ENCODE measurements around the gene MT1A.

MT1A gene

GRCh38 chr16:56684256-56684925 is 45.9 kb downstream of the MT1A start:
- H4K20me1 ChIP-seq (ENCODE audit: control insufficient read depth, insufficient read depth, low read depth, low read length), result no peaks in the 10 kb centered on the region
- no peak for TF ChIP-seq CTCF (IDR thresholded peaks at IDR 0.05; ENCODE audit: low read depth, low read length, poor library complexity, severe bottlenecking)
- H3K4me3 ChIP-seq (ENCODE audit: low read length), result no peak overlapping the region
- peaks cover 14% of the 10 kb centered on the region for H3K4me1 ChIP-seq (ENCODE audit: control insufficient read depth, low read length)
- no peaks in the 10 kb centered on the region for H3F3A ChIP-seq (ENCODE audit: control insufficient read depth, insufficient read depth)
- H3K79me2 ChIP-seq (ENCODE audit: control insufficient read depth, low read length), result no peaks in the 10 kb centered on the region
- H3K9me2 ChIP-seq (replicated peaks; ENCODE audit: control insufficient read depth, low read length), result no peaks in the 10 kb centered on the region
- H3K4me2 ChIP-seq (ENCODE audit: low read length), result no peak overlapping the region
- H3K27me3 ChIP-seq (ENCODE audit: control insufficient read depth, low read length), result peaks cover 25% of the 10 kb centered on the region
- H3K27ac ChIP-seq (ENCODE audit: low read depth, low read length), result no peak overlapping the region
- no peaks in the 10 kb centered on the region for H3K36me3 ChIP-seq (ENCODE audit: control insufficient read depth, low read length)
- no peaks in the 10 kb centered on the region for H3K9me3 ChIP-seq (ENCODE audit: control insufficient read depth, insufficient read depth, low read length)

GRCh38 chr16:56684926-56685590 is 46.6 kb downstream of the MT1A start:
- Histone ChIP-seq H3K27me3 (ENCODE audit: control insufficient read depth, low read length) (peaks cover 31% of the 10 kb centered on the region), H4K20me1 (ENCODE audit: control insufficient read depth, insufficient read depth, low read depth, low read length) (no peaks in the 10 kb centered on the region), H3K4me3 (ENCODE audit: low read length) (no peak overlapping the region), H3K36me3 (ENCODE audit: control insufficient read depth, low read length) (no peaks in the 10 kb centered on the region), H3K27ac (ENCODE audit: low read depth, low read length) (no peak overlapping the region), H3K4me1 (ENCODE audit: control insufficient read depth, low read length) (peaks cover 14% of the 10 kb centered on the region), H3K9me2 (replicated peaks; ENCODE audit: control insufficient read depth, low read length) (no peaks in the 10 kb centered on the region), H3K4me2 (ENCODE audit: low read length) (no peak overlapping the region), H3K9me3 (ENCODE audit: control insufficient read depth, insufficient read depth, low read length) (no peaks in the 10 kb centered on the region), H3F3A (ENCODE audit: control insufficient read depth, insufficient read depth) (no peaks in the 10 kb centered on the region), H3K79me2 (ENCODE audit: control insufficient read depth, low read length) (no peaks in the 10 kb centered on the region)
- TF ChIP-seq CTCF (IDR thresholded peaks at IDR 0.05; ENCODE audit: low read depth, low read length, poor library complexity, severe bottlenecking) (no peak), EZH2phosphoT487 (IDR thresholded peaks at IDR 0.05; ENCODE audit: borderline replicate concordance, low read length) (no peak)

GRCh38 chr16:56686758-56687157 is 48.3 kb downstream of the MT1A start:
- no peak for TF ChIP-seq EZH2phosphoT487 (IDR thresholded peaks at IDR 0.05; ENCODE audit: borderline replicate concordance, low read length)
- no peak for TF ChIP-seq CTCF (IDR thresholded peaks at IDR 0.05; ENCODE audit: low read depth, low read length, poor library complexity, severe bottlenecking)
- H3K4me2 ChIP-seq (ENCODE audit: low read length), result no peak overlapping the region
- H3K27ac ChIP-seq (ENCODE audit: low read depth, low read length), result no peak overlapping the region
- H3K9me2 ChIP-seq (replicated peaks; ENCODE audit: control insufficient read depth, low read length), result no peaks in the 10 kb centered on the region
- no peaks in the 10 kb centered on the region for H3K79me2 ChIP-seq (ENCODE audit: control insufficient read depth, low read length)
- H3K36me3 ChIP-seq (ENCODE audit: control insufficient read depth, low read length), result no peaks in the 10 kb centered on the region
- no peak overlapping the region for H3K4me3 ChIP-seq (ENCODE audit: low read length)
- H4K20me1 ChIP-seq (ENCODE audit: control insufficient read depth, insufficient read depth, low read depth, low read length), result no peaks in the 10 kb centered on the region
- no peaks in the 10 kb centered on the region for H3K9me3 ChIP-seq (ENCODE audit: control insufficient read depth, insufficient read depth, low read length)
- H3F3A ChIP-seq (ENCODE audit: control insufficient read depth, insufficient read depth), result no peaks in the 10 kb centered on the region
- peaks cover 12% of the 10 kb centered on the region for H3K4me1 ChIP-seq (ENCODE audit: control insufficient read depth, low read length)
- H3K27me3 ChIP-seq (ENCODE audit: control insufficient read depth, low read length), result peaks cover 26% of the 10 kb centered on the region
